Astrocyte of the cerebellum (primary cell): ENCODE measurements around the gene MGRN1.

Experiments used
- DNase-seq: peaks from one replicate; pipeline ENCODE4 v3.0.0-alpha.2; 2011; ENCODE audit warnings: low read depth
- H3K4me3 ChIP-seq: 2 replicates; pipeline ENCODE4 v1.5.1; 2011; ENCODE audit warnings: mild to moderate bottlenecking, low read depth, low read length, moderate library complexity
- CTCF ChIP-seq: IDR thresholded peaks from 2 replicates; pipeline ENCODE4 v1.5.1; 2012; ENCODE audit warnings: low read length, low read depth, moderate library complexity, mild to moderate bottlenecking; ENCODE audit errors: missing control alignments
- in situ Hi-C: cut with HindIII; loops from 2 replicates; pipeline ENCODE4 v1.10.0; 2017; ENCODE audit warnings: low sequenced_read_pairs

Gene MGRN1

GRCh38 chr16:4631444-4631843, 6.8 kb downstream of the MGRN1 start:
- in situ Hi-C loops, result loop anchor here (25.0 kb wide), 1 partner anchor 119 kb away; no protein-coding TSS in a partner anchor
- DNase-seq, result no peak
- no peak overlapping the region for H3K4me3 ChIP-seq
- TF ChIP-seq CTCF, result no peak

GRCh38 chr16:4633910-4634635, 9.4 kb downstream of the MGRN1 start:
- no peak overlapping the region for H3K4me3 ChIP-seq
- no peak for TF ChIP-seq CTCF
- in situ Hi-C loops, result loop anchor here (25.0 kb wide), 1 partner anchor 122 kb away; no protein-coding TSS in a partner anchor
- no peak for DNase-seq

- DNase-seq, result no peak
- no peak for TF ChIP-seq CTCF
- in situ Hi-C loops, result loop anchor here (25.0 kb wide), 1 partner anchor 122 kb away; no protein-coding TSS in a partner anchor
- H3K4me3 ChIP-seq, result no peak overlapping the region
Measured at GRCh38 chr16:4634768-4635167, 10.1 kb downstream of the MGRN1 start.

GRCh38 chr16:4636196-4636595, 11.6 kb downstream of the MGRN1 start:
- TF ChIP-seq CTCF, result no peak
- in situ Hi-C loops, result loop anchor here (25.0 kb wide), 1 partner anchor 124 kb away; no protein-coding TSS in a partner anchor
- no peak overlapping the region for H3K4me3 ChIP-seq

GRCh38 chr16:4637501-4638166, 13.0 kb downstream of the MGRN1 start:
- in situ Hi-C loops, result loop anchor here (25.0 kb wide), 1 partner anchor 125 kb away; no protein-coding TSS in a partner anchor
- no peak overlapping the region for H3K4me3 ChIP-seq
- no peak for TF ChIP-seq CTCF
- no peak for DNase-seq

More at GRCh38 chr16:4636196-4636595, 11.6 kb downstream of the MGRN1 start:
- no peak for DNase-seq

GRCh38 chr16:4639899-4640509, 15.4 kb downstream of the MGRN1 start:
- in situ Hi-C loops, result loop anchor here (25.0 kb wide), 1 partner anchor 128 kb away; no protein-coding TSS in a partner anchor
- no peak overlapping the region for H3K4me3 ChIP-seq
- TF ChIP-seq CTCF, result no peak
- DNase-seq, result no peak
